Endothelial cell of umbilical vein (primary cell): ENCODE data around the gene HIRA. TPM values are rescaled to one million over a fixed set of nuclear protein-coding genes. Genes with fewer than 3 reads are reported as not detected.

Experiments used
- BruUV-seq: library from RNA; stranded (reverse); fragments of 400-500 nt; replicated peaks from 2 replicates; lab custom pipeline; 2021; lab: Mats Ljungman, UMichigan
- CTCF ChIA-PET: fragments of 300-600, 350-600 bp; sonication (Branson Sonifier 250); formaldehyde crosslinking; loops from one replicate; lab custom pipeline; 2021; ENCODE audit warnings: antibody characterized with exemption, inconsistent platforms; lab: Charles Lee
- POLR2A ChIA-PET: fragments of 300-600, 350-600 bp; sonication (Branson Sonifier 250); formaldehyde crosslinking; loops from one replicate; lab custom pipeline; 2021; ENCODE audit warnings: antibody characterized with exemption, inconsistent platforms; lab: Charles Lee
- DNase-seq: peaks from one replicate; pipeline ENCODE4 v3.0.0-alpha.2; 2011; ENCODE audit warnings: low read depth, low spot score
- FAIRE-seq: peaks from 2 replicates; lab custom pipeline; 2011; peaks lifted over from hg19 to GRCh38; lab: Jason Lieb, UNC
- H2AFZ ChIP-seq: 2 replicates; pipeline ENCODE4 v1.6.0; 2012; ENCODE audit warnings: low read depth, low read length, control low read depth, inconsistent platforms
- H3K27ac ChIP-seq: 2 replicates; pipeline ENCODE4 v1.5.1; 2011; ENCODE audit warnings: low read depth, mild to moderate bottlenecking, control low read depth, low read length, moderate library complexity; ENCODE audit not compliant: insufficient read depth
- H3K27me3 ChIP-seq, 2 experiments: 2 replicates each; pipeline versions ENCODE4 v1.6.0 to v1.6.1; 2011; ENCODE audit warnings: low read length in 2 of 2, mixed read lengths in 1 of 2; ENCODE audit not compliant: control insufficient read depth in 2 of 2, insufficient read depth in 2 of 2
- H3K36me3 ChIP-seq, 2 experiments: 2 replicates in 1 of 2; 3 replicates in 1 of 2; pipeline ENCODE4 v1.5.1; 2011; ENCODE audit warnings: low read length in 2 of 2, mild to moderate bottlenecking in 1 of 2, moderate library complexity in 1 of 2; ENCODE audit not compliant: control insufficient read depth in 2 of 2, insufficient read depth in 2 of 2; ENCODE audit errors: extremely low read depth in 1 of 2
- H3K4me1 ChIP-seq: 3 replicates; pipeline ENCODE4 v1.5.1; 2011; ENCODE audit warnings: mild to moderate bottlenecking, low read length; ENCODE audit not compliant: control insufficient read depth, insufficient read depth; ENCODE audit errors: extremely low read depth
- H3K4me2 ChIP-seq: 2 replicates; pipeline ENCODE4 v1.6.1; 2011; ENCODE audit warnings: low read length, control low read depth, mixed read lengths; ENCODE audit not compliant: insufficient read depth
- H3K4me3 ChIP-seq, 3 experiments: fragments of 200-600 bp in 1 of 3; sonication (generic), shearing (Covaris generic) in 1 of 3; replicated peaks in 1 of 3; 2 replicates each; pipeline ENCODE4 v1.5.1; 2011 to 2016; ENCODE audit warnings: control low read depth in 3 of 3, low read length in 3 of 3, mild to moderate bottlenecking in 2 of 3, inconsistent platforms in 1 of 3, low read depth in 1 of 3, moderate library complexity in 1 of 3; ENCODE audit not compliant: insufficient read depth in 1 of 3
- H3K79me2 ChIP-seq: 2 replicates; pipeline ENCODE4 v1.6.0; 2012; ENCODE audit warnings: low read length, inconsistent platforms; ENCODE audit not compliant: control insufficient read depth, insufficient read depth
- H3K9ac ChIP-seq: replicated peaks from 2 replicates; pipeline ENCODE3; 2011; ENCODE audit warnings: low read length, control low read depth; ENCODE audit not compliant: insufficient read depth; ENCODE audit errors: extremely low read depth
- H3K9me1 ChIP-seq: replicated peaks from 3 replicates; pipeline ENCODE4 v1.6.0; 2011; ENCODE audit warnings: mild to moderate bottlenecking, low read length; ENCODE audit not compliant: control insufficient read depth, insufficient read depth; ENCODE audit errors: extremely low read depth
- H3K9me3 ChIP-seq: replicated peaks from 2 replicates; pipeline ENCODE4 v1.5.1; 2012; ENCODE audit warnings: low read length, inconsistent platforms; ENCODE audit not compliant: control insufficient read depth, insufficient read depth
- H4K20me1 ChIP-seq: replicated peaks from 2 replicates; pipeline ENCODE3; 2011; ENCODE audit warnings: mild to moderate bottlenecking, low read length; ENCODE audit not compliant: control insufficient read depth, insufficient read depth; ENCODE audit errors: extremely low read depth
- CTCF ChIP-seq, 2 donors: IDR thresholded peaks; 1 replicate in 1 of 2; 2 replicates in 1 of 2; pipeline ENCODE4 v1.5.1; 2011; ENCODE audit warnings: low read length in 2 of 2, mild to moderate bottlenecking in 2 of 2, moderate library complexity in 2 of 2, control low read depth in 1 of 2, inconsistent platforms in 1 of 2, low read depth in 1 of 2; ENCODE audit not compliant: insufficient read depth in 1 of 2; ENCODE audit errors: extremely low read depth in 1 of 2
- EZH2 ChIP-seq: IDR thresholded peaks from 2 replicates; pipeline ENCODE4 v1.6.1; 2012; ENCODE audit warnings: borderline replicate concordance, low read depth, mild to moderate bottlenecking, moderate library complexity, low read length, inconsistent platforms; ENCODE audit not compliant: severe bottlenecking
- FOS ChIP-seq: IDR thresholded peaks from 2 replicates; pipeline ENCODE4 v1.6.1; 2011; ENCODE audit warnings: mild to moderate bottlenecking, low read length, moderate library complexity, borderline replicate concordance; ENCODE audit not compliant: insufficient read depth
- GATA2 ChIP-seq: IDR thresholded peaks from 2 replicates; pipeline ENCODE4 v1.7.0; 2011; ENCODE audit warnings: low read depth, mild to moderate bottlenecking, moderate library complexity, mixed read lengths, low read length; ENCODE audit not compliant: insufficient read length, insufficient read depth
- JUN ChIP-seq: IDR thresholded peaks from 2 replicates; pipeline ENCODE4 v1.6.1; 2011; ENCODE audit warnings: borderline replicate concordance, low read depth; ENCODE audit not compliant: insufficient read length, insufficient read depth
- MAX ChIP-seq: IDR thresholded peaks from 2 replicates; pipeline ENCODE4 v1.6.1; 2011; ENCODE audit not compliant: insufficient read depth, insufficient read length
- MYC ChIP-seq: IDR thresholded peaks from one replicate; pipeline ENCODE4 v1.6.1; 2011; ENCODE audit warnings: mild to moderate bottlenecking, low read depth, low read length
- POLR2A ChIP-seq: IDR thresholded peaks from 2 replicates; pipeline ENCODE4 v1.6.1; 2012; ENCODE audit warnings: low read depth, mild to moderate bottlenecking, control low read depth, low read length
- POLR2AphosphoS5 ChIP-seq: IDR thresholded peaks from 2 replicates; pipeline ENCODE4 v1.6.1; 2012; ENCODE audit warnings: low read depth, mild to moderate bottlenecking, control low read depth, low read length, moderate library complexity; ENCODE audit not compliant: insufficient read depth
- dilution Hi-C: fragments of 300-500 bp; cut with MboI; formaldehyde crosslinking; loops from one replicate; pipeline ENCODE4 v1.15.0; 2019; ENCODE audit warnings: low sequenced_read_pairs; ENCODE audit not compliant: extremely low pct_ligation_motif_present
- intact Hi-C: fragments of 100-400 bp; cut with micrococcal nuclease; formaldehyde crosslinking; loops from one replicate; pipeline ENCODE4 v1.10.0; 2022
- polyA plus RNA-seq, 4 experiments: library from polyadenylated mRNA; depleted of rRNA in 3 of 4; stranded (reverse) in 3 of 4; unstranded in 1 of 4; fragments of >200 nt; gene quantifications; 2 replicates each; pipeline versions ENCODE4 v1.2.1 to v1.2.3, GENCODE V29; 2011 to 2012; ENCODE audit warnings: missing spikeins in 1 of 4
- total RNA-seq: library from RNA; stranded (reverse); gene quantifications from 2 replicates; pipeline ENCODE4 v1.2.3, GENCODE V29; 2021

The HIRA gene
- total and polyA plus RNA-seq, 2 donors (not counting 3 experiments of a cell fraction or from before 2014, with no cell fraction given): 17.3 to 27.7 TPM

- Histone ChIP-seq H3K79me2 (no peaks in the 10 kb centered on the region), H3K4me3 (no peak overlapping the region), H3K27ac (no peak overlapping the region), H2AFZ (no peak overlapping the region), H3K9ac (no peak overlapping the region), H3K4me1 (no peaks in the 10 kb centered on the region), H3K9me3 (no peaks in the 10 kb centered on the region), H3K36me3 (peaks cover 9 to 21% of the 10 kb centered on the region in 2 experiments), H3K4me2 (no peak overlapping the region), H3K9me1 (no peaks in the 10 kb centered on the region), H4K20me1 (no peaks in the 10 kb centered on the region), H3K27me3 (no peaks in the 10 kb centered on the region)
- no peak for FAIRE-seq
- intact Hi-C loops: no loop called here
- TF ChIP-seq POLR2AphosphoS5 (no peak), GATA2 (no peak), POLR2A (no peak), MYC (no peak), JUN (no peak), EZH2 (no peak), CTCF (IDR thresholded peaks at IDR 0.05; ENCODE audit: extremely low read depth in 1 of 2, insufficient read depth in 1 of 2, low read depth in 1 of 2, low read length in 2 of 2) (no peak), MAX (no peak), FOS (no peak)
- POLR2A ChIA-PET: no interaction called here
- dilution Hi-C loops: no loop called here
- no TSS peak for BruUV-seq
- no peak for DNase-seq
- CTCF ChIA-PET: interaction anchor here (0.6 to 1.7 kb wide), 3 partner anchors 9 to 275 kb away, joined by 3 to 4 read pairs (median 4); no protein-coding TSS in a partner anchor
Measured at GRCh38 chr22:19404676-19405075, 26.9 kb downstream of the HIRA start.
